Right cardiac atrium (tissue), 5 donors: ENCODE data around the gene DCLK3. TPM values are rescaled to one million over a fixed set of nuclear protein-coding genes. Genes with fewer than 3 reads are reported as not detected.

Experiments used
- ATAC-seq, 2 donors: fragments of 200-7000 bp; cut with Tn5 transposase; one replicate each; pipeline versions ENCODE4 v1.8.0 to v1.9.1; 2020; ENCODE audit warnings: moderate library complexity in 2 of 2, mild to moderate bottlenecking in 1 of 2
- DNase-seq, 3 donors: peaks; one replicate each; pipeline ENCODE4 v3.0.0-alpha.2; 2020
- H3K27ac ChIP-seq: one replicate; pipeline ENCODE4 v1.5.1; 2013; ENCODE audit warnings: mild to moderate bottlenecking, low read length, control low read depth, moderate library complexity
- H3K27me3 ChIP-seq: one replicate; pipeline ENCODE4 v1.6.1; 2013; ENCODE audit not compliant: control insufficient read depth, insufficient read depth
- H3K4me1 ChIP-seq: one replicate; pipeline ENCODE4 v1.6.1; 2013; ENCODE audit warnings: low read length; ENCODE audit not compliant: control insufficient read depth, insufficient read depth
- H3K4me3 ChIP-seq: one replicate; pipeline ENCODE4 v1.5.1; 2013; ENCODE audit warnings: low read length, control low read depth
- H3K9me3 ChIP-seq: one replicate; pipeline ENCODE4 v1.6.1; 2013; ENCODE audit warnings: low read length; ENCODE audit not compliant: control insufficient read depth
- WGBS: extraction: QIAGEN DNeasy Blood & Tissue Kit; methylation state at CpG from one replicate; pipeline ENCODE4 v1.1.7; 2013; 5-methylcytosine and 5-hydroxymethylcytosine counted together
- intact Hi-C, 4 donors: fragments of 100-400 bp; cut with DNase I; formaldehyde crosslinking; loops; one replicate each; pipeline versions ENCODE4 v1.11.0 to v1.14.0; 2022 to 2023
- polyA plus RNA-seq: library from polyadenylated mRNA; stranded (reverse); fragments of 200-250 nt; gene quantifications from one replicate; pipeline ENCODE4 v1.2.3, GENCODE V29; 2013
- total RNA-seq, 4 donors: library from RNA; stranded (reverse); fragmentation: NEBNext Ultra II Directional; extraction: Animal tissue kit (Norgen Biotek cat#: 25700); gene quantifications; one replicate each; pipeline ENCODE4 v1.2.1, GENCODE V29; 2021
- donor health status: healthy with polysubstance abuse.
- donor health status: DM: no; HTN: yes; CAD: no.
- donor health status: DM: no; HTN: no; CAD: no.
- donor health status: DM: no; HTN: yes; CAD: no; lungs with severe emphysema.
- donor health status: DM: yes; HTN: yes; CAD: no.

The DCLK3 gene
- total and polyA plus RNA-seq, 5 donors, result 0.03 to 0.18 (median 0.09) TPM; not detected in 2

DNA sequence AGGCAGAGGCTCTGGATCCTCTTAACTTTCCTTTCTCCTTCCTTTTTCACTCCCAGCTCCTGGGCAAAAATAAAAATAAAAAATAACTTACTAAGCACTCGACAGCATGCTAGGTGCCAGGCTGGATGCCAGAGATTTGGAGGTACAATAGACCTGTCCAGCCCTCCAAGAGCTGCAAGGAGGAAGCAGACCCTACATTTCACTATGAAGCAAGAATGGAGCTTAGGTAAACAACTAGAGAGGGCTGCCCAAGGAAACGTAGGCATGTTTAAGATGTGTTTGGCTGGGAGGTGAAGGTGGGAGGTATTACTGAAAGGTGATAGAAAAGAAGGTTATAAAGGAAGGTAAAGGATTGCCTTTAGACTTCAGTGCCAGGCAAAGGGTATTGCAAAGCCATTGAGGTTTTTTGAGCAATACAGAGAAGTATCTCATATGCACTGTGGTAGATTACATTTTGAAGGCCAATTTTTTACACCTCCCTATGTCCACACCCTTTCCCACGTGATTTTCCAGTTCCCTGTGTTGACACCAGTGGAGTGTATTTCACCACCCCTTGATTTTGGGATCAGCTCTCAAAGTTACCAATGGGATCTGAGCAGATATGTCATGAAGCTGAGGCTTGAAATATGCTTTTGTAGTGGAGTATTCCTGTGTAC lies 69.1 kb downstream of the DCLK3 start:
- 62% methylated on average over 3 of the region's 3 CpGs for WGBS

DNA sequence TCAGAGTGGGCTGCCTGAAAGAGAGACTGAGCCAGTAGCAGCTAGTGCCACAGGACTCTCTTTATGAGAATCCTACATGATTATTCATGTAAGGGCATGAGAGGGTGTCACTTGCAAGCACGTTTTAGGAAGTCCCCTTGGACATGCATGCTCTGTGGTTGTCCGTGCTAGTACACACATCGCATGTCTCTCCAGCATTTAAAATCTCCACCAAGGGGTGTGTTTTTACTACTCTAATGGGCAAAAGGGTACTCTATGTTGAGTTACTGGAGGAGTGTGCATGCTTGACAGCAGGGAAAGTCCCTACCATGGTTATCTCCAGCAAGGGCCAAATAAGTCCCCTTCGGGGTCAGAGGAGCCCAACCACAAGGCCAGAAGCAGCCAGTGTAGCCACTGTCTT lies 70.7 kb downstream of the DCLK3 start:
- H3K4me3 ChIP-seq, result no peak overlapping the region
- ATAC-seq, result no peak
- H3K27me3 ChIP-seq, result no peaks in the 10 kb centered on the region
- no peak for DNase-seq
- no peaks in the 10 kb centered on the region for H3K9me3 ChIP-seq
- WGBS, result 65% methylated on average over 4 of the region's 4 CpGs
- no peaks in the 10 kb centered on the region for H3K4me1 ChIP-seq
- no peak overlapping the region for H3K27ac ChIP-seq
- intact Hi-C loops, result no loop called here

More for the DNA sequence above, 69.1 kb downstream of the DCLK3 start:
- H3K9me3 ChIP-seq, result no peaks in the 10 kb centered on the region
- H3K4me3 ChIP-seq, result no peak overlapping the region
- no peaks in the 10 kb centered on the region for H3K27me3 ChIP-seq
- intact Hi-C loops, result loop anchor here in 1 of 4 donors (5.0 kb wide), 1 partner anchor 728 kb away; no protein-coding TSS in a partner anchor
- H3K4me1 ChIP-seq, result no peaks in the 10 kb centered on the region
- ATAC-seq, result no peak
- no peak for DNase-seq
- H3K27ac ChIP-seq, result no peak overlapping the region

DNA sequence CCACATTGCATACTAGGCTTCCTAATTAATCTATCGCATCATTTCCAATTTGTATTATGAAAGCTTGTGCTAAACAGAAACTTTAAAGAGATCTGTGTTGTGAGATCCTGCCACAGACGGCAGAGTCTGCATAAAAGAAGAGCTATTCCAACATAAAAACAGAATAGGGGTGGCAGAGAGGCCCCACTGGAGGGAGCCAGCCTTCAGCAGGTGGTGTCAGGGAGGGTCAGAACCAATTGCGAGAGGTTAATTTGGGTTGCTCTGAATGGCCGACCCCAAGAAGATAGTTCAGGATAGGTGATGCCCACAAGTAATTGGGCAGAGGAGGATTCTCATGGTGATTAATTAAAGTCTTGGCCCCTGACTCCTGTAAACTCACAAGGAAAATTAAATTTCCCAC lies 74.8 kb downstream of the DCLK3 start:
- intact Hi-C loops, result no loop called here
- no peak overlapping the region for H3K4me3 ChIP-seq
- H3K9me3 ChIP-seq, result peaks cover 2% of the 10 kb centered on the region
- WGBS, result 85% methylated on average over 4 of the region's 4 CpGs
- ATAC-seq (no peak), DNase-seq (no peak)
- no peaks in the 10 kb centered on the region for H3K4me1 ChIP-seq
- no peak overlapping the region for H3K27ac ChIP-seq
- H3K27me3 ChIP-seq, result no peaks in the 10 kb centered on the region

DNA sequence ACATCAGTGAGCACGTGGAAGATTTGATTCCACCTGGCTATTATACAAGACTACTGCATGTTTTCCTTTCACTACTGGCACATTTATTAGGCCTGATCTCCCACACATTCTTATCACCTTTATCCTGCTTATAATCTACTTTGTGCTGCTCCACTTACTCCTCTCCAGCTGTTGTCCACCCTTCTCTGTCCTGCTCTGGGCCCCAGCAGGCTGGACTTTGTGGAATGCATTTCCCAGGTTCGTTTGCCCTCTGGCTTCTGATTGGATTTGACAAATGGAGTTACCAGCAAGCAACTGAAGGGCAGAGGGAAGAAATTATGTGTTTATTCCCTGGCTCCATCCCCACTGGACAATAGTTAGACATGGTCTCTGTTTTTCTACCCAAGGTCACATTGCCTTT lies 75.5 kb downstream of the DCLK3 start:
- WGBS, result 47% methylated on average over 2 of the region's 2 CpGs
- H3K27me3 ChIP-seq, result no peaks in the 10 kb centered on the region
- no peaks in the 10 kb centered on the region for H3K4me1 ChIP-seq
- DNase-seq, result no peak
- intact Hi-C loops, result no loop called here
- H3K4me3 ChIP-seq, result no peak overlapping the region
- no peak for ATAC-seq
- H3K9me3 ChIP-seq, result peaks cover 2% of the 10 kb centered on the region
- no peak overlapping the region for H3K27ac ChIP-seq

DNA sequence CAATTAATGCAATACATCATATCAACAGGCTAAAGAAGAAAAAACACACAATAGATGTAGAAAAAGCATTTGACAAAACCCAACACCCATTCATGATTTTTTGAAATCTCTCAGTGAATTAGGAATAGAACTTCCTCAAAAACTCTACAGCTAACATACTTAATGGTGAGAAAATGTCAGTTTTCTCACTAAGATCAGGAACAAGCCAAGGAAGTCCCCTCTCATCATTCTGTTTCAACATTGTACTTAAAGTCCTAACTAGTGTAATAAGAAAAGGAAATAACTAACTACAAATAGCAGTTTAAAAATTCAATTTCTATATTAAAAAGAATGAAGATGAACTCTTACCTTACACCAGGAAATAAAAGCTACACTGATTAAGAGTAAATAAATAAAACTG lies 77.8 kb downstream of the DCLK3 start:
- H3K27me3 ChIP-seq, result no peaks in the 10 kb centered on the region
- intact Hi-C loops, result no loop called here
- H3K27ac ChIP-seq, result no peak overlapping the region
- H3K4me3 ChIP-seq, result no peak overlapping the region
- H3K9me3 ChIP-seq, result peaks cover 2% of the 10 kb centered on the region
- DNase-seq (no peak), ATAC-seq (no peak)
- H3K4me1 ChIP-seq, result no peaks in the 10 kb centered on the region

DNA sequence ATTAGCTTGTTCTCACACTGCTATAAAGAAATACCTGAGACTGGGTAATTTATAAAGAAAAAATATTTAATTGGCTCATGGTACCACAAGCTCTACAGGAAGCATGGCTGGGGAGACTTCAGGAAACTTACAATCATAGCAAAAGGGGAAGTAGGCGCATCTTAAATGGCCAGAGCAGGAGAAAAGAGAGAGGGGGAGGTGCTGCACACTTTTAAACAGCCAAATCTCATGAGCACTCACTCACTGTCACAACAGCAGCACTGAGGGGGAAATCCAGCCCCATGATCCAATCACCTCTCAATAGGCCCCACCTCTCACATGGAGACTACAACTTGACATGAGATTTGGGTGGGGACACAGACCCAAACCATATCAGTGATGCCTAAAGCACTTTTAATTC lies 82.5 kb downstream of the DCLK3 start:
- peaks cover 4% of the 10 kb centered on the region for H3K9me3 ChIP-seq
- no peak for DNase-seq

DNA sequence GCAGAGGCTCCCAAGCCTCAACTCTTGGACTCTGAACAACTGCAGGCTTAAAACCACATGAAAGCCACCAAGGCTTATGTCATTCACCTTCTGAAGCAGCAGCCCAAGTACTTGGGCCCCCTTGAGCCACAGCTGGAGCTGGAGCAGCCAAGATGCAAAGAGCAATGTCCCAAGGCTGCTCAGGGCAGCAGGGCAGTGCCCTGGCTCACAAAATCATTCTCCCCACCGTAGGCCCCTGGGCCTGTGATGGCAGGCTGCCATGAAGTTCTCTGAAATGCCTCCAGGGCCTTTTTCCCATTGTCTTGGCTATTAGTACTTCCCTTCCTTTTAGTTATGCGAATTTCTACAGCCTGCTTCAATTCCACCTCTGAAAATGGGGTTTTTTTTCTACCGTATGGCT lies 83.4 kb downstream of the DCLK3 start:
- DNase-seq, result no peak
- 64% methylated on average over 3 of the region's 3 CpGs for WGBS
- H3K27ac ChIP-seq, result no peak overlapping the region
- no peak for ATAC-seq
- intact Hi-C loops, result no loop called here
- peaks cover 4% of the 10 kb centered on the region for H3K9me3 ChIP-seq
- no peaks in the 10 kb centered on the region for H3K27me3 ChIP-seq
- H3K4me1 ChIP-seq, result no peaks in the 10 kb centered on the region
- H3K4me3 ChIP-seq, result no peak overlapping the region

More for the DNA sequence above, 82.5 kb downstream of the DCLK3 start:
- WGBS, result 79% methylated on average over 1 of the region's 1 CpG
- Histone ChIP-seq H3K27me3 (no peaks in the 10 kb centered on the region), H3K27ac (no peak overlapping the region), H3K4me1 (no peaks in the 10 kb centered on the region), H3K4me3 (no peak overlapping the region)
- intact Hi-C loops, result no loop called here
- no peak for ATAC-seq

DNA sequence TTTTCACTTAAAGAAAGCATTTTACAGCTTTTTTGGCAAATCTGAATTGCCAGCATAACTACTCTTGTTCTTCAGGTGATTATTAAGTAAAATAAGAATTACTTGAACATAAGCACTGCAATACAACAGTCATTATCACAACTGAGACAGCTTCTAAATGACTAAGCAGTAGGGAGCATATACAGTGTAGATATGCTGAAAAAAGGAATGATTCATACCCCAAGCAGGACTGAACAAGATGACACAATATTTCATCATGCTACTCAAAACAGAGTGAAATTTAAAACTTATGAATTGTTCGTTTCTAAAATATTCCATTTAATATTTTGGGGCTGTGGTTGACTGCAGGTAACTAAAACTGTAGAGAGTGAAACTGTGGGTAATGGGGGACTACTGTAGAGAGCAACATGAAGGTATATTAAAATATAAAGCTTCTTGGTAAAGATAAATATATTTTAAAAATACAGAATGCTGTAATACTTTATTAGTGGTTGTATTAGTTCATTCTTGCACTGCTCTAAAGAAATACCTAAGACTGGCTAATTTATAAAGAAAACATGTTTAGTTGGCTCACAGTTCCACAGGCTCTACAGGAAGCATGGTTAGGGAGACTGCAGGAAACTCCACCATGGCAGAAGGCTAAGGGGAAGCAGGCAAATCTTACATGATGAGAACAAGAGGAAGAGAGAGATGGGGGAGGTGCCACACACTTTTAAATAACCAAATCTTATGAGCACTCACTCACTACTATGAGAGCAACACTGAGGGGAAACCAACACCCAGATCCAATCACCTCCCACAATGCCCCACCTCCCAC lies 84.8 kb downstream of the DCLK3 start:
- intact Hi-C loops, result no loop called here
- no peak for DNase-seq
- Histone ChIP-seq H3K27ac (no peak overlapping the region), H3K4me3 (no peak overlapping the region), H3K4me1 (no peaks in the 10 kb centered on the region), H3K27me3 (no peaks in the 10 kb centered on the region), H3K9me3 (peaks cover 1% of the 10 kb centered on the region)
- WGBS, result 59% methylated on average over 1 of the region's 1 CpG
- ATAC-seq, result no peak

DNA sequence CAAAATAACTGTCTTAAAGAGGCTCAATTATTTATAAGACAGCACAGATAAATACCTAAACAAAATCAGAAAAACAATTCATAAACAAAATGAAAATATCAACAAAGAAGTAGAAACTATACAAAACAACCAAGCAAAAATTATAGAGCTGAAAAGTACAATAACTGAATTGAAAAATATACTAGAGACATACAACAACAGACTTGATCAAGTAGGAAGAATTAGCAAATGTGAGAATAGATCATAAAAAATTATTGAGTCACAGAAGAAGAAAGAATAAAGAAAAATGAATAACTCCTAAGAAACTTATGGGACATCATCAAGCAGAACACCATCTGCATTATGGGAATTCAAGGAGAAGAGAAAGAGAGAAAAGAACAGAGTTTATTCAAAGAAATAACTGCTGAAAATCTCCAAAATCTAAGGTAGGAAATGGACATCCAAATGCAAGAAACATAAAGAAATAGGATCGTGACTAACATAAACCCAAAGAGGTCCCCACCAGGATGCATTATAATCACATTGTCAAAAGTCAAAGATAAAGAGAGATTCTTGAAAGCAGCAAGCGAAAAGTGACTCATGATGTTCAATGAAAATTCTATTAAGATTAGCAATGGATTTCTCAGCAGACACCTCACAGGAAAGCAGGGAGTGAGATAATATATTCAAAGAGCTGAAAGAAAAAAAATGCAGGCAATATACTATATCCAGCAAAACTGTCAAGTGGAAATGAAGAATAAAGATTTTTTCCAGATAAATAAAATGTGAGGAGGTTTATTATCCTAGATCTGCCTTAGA lies 85.9 kb downstream of the DCLK3 start:
- Histone ChIP-seq H3K27ac (no peak overlapping the region), H3K27me3 (no peaks in the 10 kb centered on the region), H3K4me3 (no peak overlapping the region), H3K4me1 (no peaks in the 10 kb centered on the region), H3K9me3 (peaks cover 1% of the 10 kb centered on the region)
- DNase-seq (no peak), ATAC-seq (no peak)
- intact Hi-C loops, result no loop called here
- WGBS, result 71% methylated on average over 2 of the region's 2 CpGs

DNA sequence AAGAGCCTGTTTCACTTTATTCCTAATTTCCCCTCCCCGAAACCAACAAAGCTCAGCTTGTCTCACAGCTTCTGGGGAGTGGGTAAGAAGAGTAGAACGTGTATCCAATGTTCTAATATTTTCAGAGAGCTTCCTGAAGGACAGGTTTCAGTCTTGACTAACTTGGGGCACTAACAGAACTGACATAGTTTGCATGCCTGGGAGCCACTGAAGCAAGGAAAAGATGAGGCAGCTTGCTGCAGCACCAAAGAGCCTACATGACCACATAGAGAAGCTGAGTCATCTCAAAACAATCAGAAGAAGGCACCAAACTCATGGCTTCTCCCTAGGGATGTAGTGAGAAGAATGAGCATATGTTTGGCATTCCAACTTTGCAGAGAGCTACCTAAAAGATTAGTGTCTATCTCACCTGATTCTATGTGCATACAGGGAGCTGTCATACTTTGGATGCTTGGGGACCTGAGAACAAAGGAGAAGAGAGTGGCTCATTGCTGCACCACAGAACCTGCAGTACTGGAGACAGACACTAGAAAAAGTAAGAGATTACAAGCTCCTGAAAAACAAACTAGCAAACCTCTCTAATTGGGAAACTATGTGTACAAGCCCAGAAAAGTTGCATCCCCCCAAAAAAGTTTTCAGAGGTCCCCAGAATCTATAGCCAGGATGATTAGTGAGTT lies 86.9 kb downstream of the DCLK3 start:
- DNase-seq (no peak), ATAC-seq (no peak)
- Histone ChIP-seq H3K4me1 (no peaks in the 10 kb centered on the region), H3K27me3 (no peaks in the 10 kb centered on the region), H3K9me3 (peaks cover 1% of the 10 kb centered on the region), H3K27ac (no peak overlapping the region), H3K4me3 (no peak overlapping the region)
- WGBS, result 72% methylated on average over 2 of the region's 2 CpGs
- intact Hi-C loops, result no loop called here
